ENCODE data around the gene NOP56. TPM values are rescaled to one million over a fixed set of nuclear protein-coding genes. Genes with fewer than 3 reads are reported as not detected.
A peak's percentile ranks its signal among the peaks of the same experiment; 100 is the strongest.

The NOP56 gene
- total RNA-seq, 2 donors from 2014 or later = 386 to 432 TPM

DNA sequence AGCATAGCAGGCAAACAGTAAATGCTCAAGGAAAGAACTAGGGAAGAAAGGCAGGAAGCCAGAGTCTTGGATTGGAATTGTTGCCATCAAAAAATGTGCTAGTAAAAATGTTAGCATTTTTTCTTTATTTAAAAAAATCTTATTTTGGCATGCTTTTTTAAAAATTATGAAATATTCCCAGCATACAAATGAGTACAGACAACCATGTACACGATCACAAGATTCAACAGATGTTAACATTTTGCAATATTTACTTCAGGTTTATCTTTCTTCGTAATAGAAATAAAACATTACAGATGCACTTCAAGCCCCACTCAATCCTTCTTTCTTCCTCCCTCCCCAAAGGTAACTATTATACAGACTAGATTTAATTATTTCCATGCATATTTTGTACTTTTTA, 27.4 kb upstream of the NOP56 start:
- WGBS, 2 experiments (ENCODE audit: insufficient coverage in 1 of 2, insufficient read length in 1 of 2) = 83 to 95% methylated on average over 1 to 2 of the region's 2 CpGs
- Histone ChIP-seq H3K36me3 (ENCODE audit: control insufficient read depth, insufficient read depth, low read length) (no peaks in the 10 kb centered on the region), H3K27me3 (ENCODE audit: control insufficient read depth, insufficient read depth, low read length, poor library complexity, severe bottlenecking) (no peaks in the 10 kb centered on the region), H3K9me3 (ENCODE audit: control insufficient read depth, low read length) (peaks cover 8% of the 10 kb centered on the region), H3K4me3 (ENCODE audit: low read length) (no peak overlapping the region), H3K9ac (ENCODE audit: extremely low read depth, low read length, poor library complexity, severe bottlenecking) (no peak overlapping the region), H3K4me1 (ENCODE audit: control insufficient read depth, insufficient read depth, low read length) (no peaks in the 10 kb centered on the region), H3K27ac (ENCODE audit: low read depth, low read length) (no peak overlapping the region)
- DNase-seq = no peak
- H3K4me1 Mint-ChIP-seq = no peaks in the 10 kb centered on the region
- peaks cover 45% of the 10 kb centered on the region for H3K27me3 Mint-ChIP-seq (ENCODE audit: insufficient read depth)
- H3K36me3 Mint-ChIP-seq (ENCODE audit: low read depth) = no peaks in the 10 kb centered on the region
- no peak overlapping the region for H3K4me3 Mint-ChIP-seq
- H3K9me3 Mint-ChIP-seq = peaks cover 7% of the 10 kb centered on the region
- TF ChIP-seq CTCF (conservative IDR thresholded peaks at IDR 0.05) = no peak
- H3K27ac Mint-ChIP-seq = no peak overlapping the region

- H3K4me1 ChIP-seq (ENCODE audit: control insufficient read depth, insufficient read depth, low read length) = no peaks in the 10 kb centered on the region
- Mint-ChIP-seq H3K27ac (no peak overlapping the region), H3K9me3 (peaks cover 7% of the 10 kb centered on the region)
These were observed 25.4 kb upstream of the NOP56 start for GRCh38 chr20:2626853-2627541.

DNA sequence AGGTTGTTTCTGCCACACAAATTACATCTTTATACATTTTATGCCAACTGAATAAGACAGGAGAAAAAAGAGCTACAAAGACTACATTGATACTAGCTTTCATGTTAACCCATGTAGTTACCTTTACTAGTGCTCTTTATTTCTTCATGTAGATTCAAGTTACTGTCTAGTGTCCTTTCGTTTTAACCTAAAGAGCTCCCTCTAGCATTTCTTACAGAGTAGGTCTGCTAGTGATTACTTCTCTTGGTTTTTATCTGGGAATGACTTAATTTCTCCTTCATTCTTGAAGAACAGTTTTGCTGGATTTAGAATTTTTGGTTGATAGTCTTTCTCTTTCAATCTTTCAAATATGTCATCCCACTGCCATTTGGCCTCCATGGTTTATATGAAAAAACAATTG, 21.2 kb upstream of the NOP56 start:
- no peak for DNase-seq
- Mint-ChIP-seq H3K4me1 (peaks cover 7% of the 10 kb centered on the region), H3K4me3 (no peak overlapping the region), H3K27me3 (ENCODE audit: insufficient read depth) (peaks cover 50% of the 10 kb centered on the region), H3K36me3 (ENCODE audit: low read depth) (no peaks in the 10 kb centered on the region), H3K27ac (no peak overlapping the region), H3K9me3 (peaks cover 6% of the 10 kb centered on the region)
- Histone ChIP-seq H3K9ac (ENCODE audit: extremely low read depth, low read length, poor library complexity, severe bottlenecking) (no peak overlapping the region), H3K36me3 (ENCODE audit: control insufficient read depth, insufficient read depth, low read length) (no peaks in the 10 kb centered on the region), H3K4me1 (ENCODE audit: control insufficient read depth, insufficient read depth, low read length) (peaks cover 3% of the 10 kb centered on the region), H3K27me3 (ENCODE audit: control insufficient read depth, insufficient read depth, low read length, poor library complexity, severe bottlenecking) (peaks cover 28% of the 10 kb centered on the region), H3K4me3 (ENCODE audit: low read length) (no peak overlapping the region), H3K27ac (ENCODE audit: low read depth, low read length) (no peak overlapping the region), H3K9me3 (ENCODE audit: control insufficient read depth, low read length) (peaks cover 5% of the 10 kb centered on the region)
- 15 to 33% methylated on average over 1 of the region's 1 CpG for WGBS, 2 experiments (ENCODE audit: insufficient coverage in 1 of 2, insufficient read length in 1 of 2)
- TF ChIP-seq CTCF (conservative IDR thresholded peaks at IDR 0.05) = peak; percentile 60

More at GRCh38 chr20:2626853-2627541, 25.4 kb upstream of the NOP56 start:
- no peak for TF ChIP-seq CTCF (conservative IDR thresholded peaks at IDR 0.05)
- no peak overlapping the region for H3K27ac ChIP-seq (ENCODE audit: low read depth, low read length)
- WGBS, 2 experiments (ENCODE audit: insufficient coverage in 1 of 2, insufficient read length in 1 of 2) = 78 to 79% methylated on average over 6 to 9 of the region's 9 CpGs
- no peaks in the 10 kb centered on the region for H3K36me3 ChIP-seq (ENCODE audit: control insufficient read depth, insufficient read depth, low read length)
- H3K9ac ChIP-seq (ENCODE audit: extremely low read depth, low read length, poor library complexity, severe bottlenecking) = no peak overlapping the region
- H3K4me3 ChIP-seq (ENCODE audit: low read length) = no peak overlapping the region
- no peak for DNase-seq
- Mint-ChIP-seq H3K4me1 (no peaks in the 10 kb centered on the region), H3K4me3 (no peak overlapping the region), H3K36me3 (ENCODE audit: low read depth) (no peaks in the 10 kb centered on the region), H3K27me3 (ENCODE audit: insufficient read depth) (peaks cover 36% of the 10 kb centered on the region)
- H3K27me3 ChIP-seq (ENCODE audit: control insufficient read depth, insufficient read depth, low read length, poor library complexity, severe bottlenecking) = peaks cover 4% of the 10 kb centered on the region
- H3K9me3 ChIP-seq (ENCODE audit: control insufficient read depth, low read length) = peaks cover 6% of the 10 kb centered on the region
